Testis (tissue), 2 donors: ENCODE measurements around the gene GRHPR.

ENCODE experiments used
- CTCF ChIP-seq, 3 experiments: fragments of 450-650 bp in 2 of 3; fragments of 200-600 bp in 1 of 3; sonication (generic) in 1 of 3; IDR thresholded peaks; one replicate each; pipeline ENCODE4 v1.5.1; 2016 to 2019; ENCODE audit warnings: antibody characterized with exemption in 3 of 3, mild to moderate bottlenecking in 2 of 3, moderate library complexity in 1 of 3
- POLR2A ChIP-seq: fragments of 450-650 bp; IDR thresholded peaks from one replicate; pipeline ENCODE4 v1.6.1; 2017; ENCODE audit warnings: antibody characterized with exemption, mild to moderate bottlenecking, moderate library complexity

- no peak for TF ChIP-seq CTCF (IDR thresholded peaks at IDR 0.05)
- no peak for TF ChIP-seq POLR2A
These were observed 4.3 kb downstream of the GRHPR start for GRCh38 chr9:37426846-37427245.
